K562 (cell line): ENCODE results near the gene LAMB4. TPM values are rescaled to one million over a fixed set of nuclear protein-coding genes. Genes with fewer than 3 reads are reported as not detected.

Source experiments
- ATAC-seq: fragments of 200-7000 bp; cut with Tn5 transposase; 3 replicates; pipeline ENCODE4 v1.9.1; 2020; ENCODE audit warnings: moderate library complexity
- BruUV-seq: library from RNA; stranded (reverse); fragments of 400-500 nt; replicated peaks from 2 replicates; lab custom pipeline; 2021; lab: Mats Ljungman, UMichigan
- CTCF ChIA-PET: fragments of 300-600 bp; formaldehyde crosslinking; extraction: SDS; loops from one replicate; lab custom pipeline; 2021; ENCODE audit warnings: low intra/inter-chr PET ratio; lab: Yijun Ruan, JAX
- POLR2A ChIA-PET: fragments of 300-600, 350-650 bp; sonication (Branson Sonifier 250); formaldehyde crosslinking; extraction: SDS; loops from one replicate; lab custom pipeline; 2021; ENCODE audit warnings: antibody characterized with exemption, inconsistent platforms; lab: Yijun Ruan, JAX
- DNase-seq, 4 experiments: peaks; one replicate each; pipeline versions ENCODE4 v3.0.0 to v3.0.0-alpha.2; 2011 to 2018; ENCODE audit warnings: low spot score in 3 of 4, mixed read lengths in 3 of 4; ENCODE audit errors: extremely low read depth in 1 of 4
- FAIRE-seq: peaks from 2 replicates; lab custom pipeline; 2011; peaks lifted over from hg19 to GRCh38; lab: Jason Lieb, UNC
- H2AFZ ChIP-seq: 2 replicates; pipeline ENCODE4 v1.6.0; 2011; ENCODE audit warnings: low read depth, low read length, control low read depth, inconsistent platforms
- H3K27ac ChIP-seq: fragments of 200-600 bp; 3 replicates; pipeline ENCODE4 v1.8.0; 2011; ENCODE audit warnings: low read depth, mild to moderate bottlenecking, control low read depth, inconsistent platforms, low read length, moderate library complexity, mixed read lengths; ENCODE audit errors: extremely low read depth
- H3K27me3 ChIP-seq, 2 experiments: fragments of 300-600 bp in 1 of 2; 2 replicates in 1 of 2; 3 replicates in 1 of 2; pipeline versions ENCODE4 v1.6.0 to v1.8.0; 2011; ENCODE audit warnings: inconsistent platforms in 2 of 2, low read length in 2 of 2, mild to moderate bottlenecking in 1 of 2, mixed read lengths in 1 of 2, moderate library complexity in 1 of 2; ENCODE audit not compliant: control insufficient read depth in 2 of 2, insufficient read depth in 2 of 2
- H3K36me3 ChIP-seq: fragments of 300-600 bp; 3 replicates; pipeline ENCODE4 v1.8.0; 2011; ENCODE audit warnings: mild to moderate bottlenecking, low read length, inconsistent platforms; ENCODE audit not compliant: control insufficient read depth, insufficient read depth
- H3K4me1 ChIP-seq, 2 experiments: fragments of 200-600 bp in 1 of 2; replicated peaks in 1 of 2; 2 replicates in 1 of 2; 3 replicates in 1 of 2; pipeline versions ENCODE4 v1.5.1 to v1.8.0; 2011; ENCODE audit warnings: inconsistent platforms in 2 of 2, low read length in 2 of 2, mild to moderate bottlenecking in 1 of 2, mixed read lengths in 1 of 2, moderate library complexity in 1 of 2; ENCODE audit not compliant: control insufficient read depth in 2 of 2, insufficient read depth in 2 of 2
- H3K4me2 ChIP-seq: 2 replicates; pipeline ENCODE4 v1.6.1; 2011; ENCODE audit warnings: low read length, control low read depth, inconsistent platforms, mixed read lengths; ENCODE audit not compliant: insufficient read depth
- H3K4me3 ChIP-seq: fragments of 200-600 bp; sonication (generic), shearing (Covaris generic); 2 replicates; pipeline ENCODE4 v1.5.1; 2016; ENCODE audit warnings: control low read depth, inconsistent platforms
- H3K79me2 ChIP-seq: fragments of 200-600 bp; 3 replicates; pipeline ENCODE4 v1.8.0; 2011; ENCODE audit warnings: low read length, inconsistent platforms; ENCODE audit not compliant: control insufficient read depth, insufficient read depth
- H3K9ac ChIP-seq, 2 experiments: 2 replicates each; pipeline versions ENCODE4 v1.6.0 to v1.6.1; 2011; ENCODE audit warnings: low read depth in 2 of 2, low read length in 2 of 2, control low read depth in 1 of 2, inconsistent platforms in 1 of 2, mild to moderate bottlenecking in 1 of 2, mixed read lengths in 1 of 2; ENCODE audit not compliant: insufficient read depth in 1 of 2
- H3K9me1 ChIP-seq: one replicate; pipeline ENCODE4 v1.6.0; 2011; ENCODE audit warnings: inconsistent platforms, mild to moderate bottlenecking, low read length, moderate library complexity; ENCODE audit not compliant: control insufficient read depth, insufficient read depth
- H3K9me3 ChIP-seq: replicated peaks from 2 replicates; pipeline ENCODE4 v1.5.1; 2011; ENCODE audit warnings: low read depth, low read length, inconsistent platforms; ENCODE audit not compliant: control insufficient read depth, insufficient read depth
- H4K20me1 ChIP-seq: replicated peaks from 2 replicates; pipeline ENCODE4 v1.6.1; 2011; ENCODE audit warnings: low read length, inconsistent platforms, mixed read lengths; ENCODE audit not compliant: control insufficient read depth, insufficient read depth
- FOXK1 ChIP-seq: sonication (generic); formaldehyde crosslinking; IDR thresholded peaks from 2 replicates; pipeline ENCODE4 v1.8.0; 2022; ENCODE audit warnings: missing genetic modification reagents, mild to moderate bottlenecking, borderline replicate concordance
- PHB ChIP-seq: fragments of 250-450 bp; sonication (Bioruptor Pico); IDR thresholded peaks from 2 replicates; pipeline ENCODE4 v1.5.0; 2021
- POLR2AphosphoS2 ChIP-seq: IDR thresholded peaks from 2 replicates; pipeline ENCODE4 v1.6.1; 2012; ENCODE audit warnings: low read length, improper control_type of control experiment
- RERE ChIP-seq: sonication (generic); formaldehyde crosslinking; IDR thresholded peaks from 2 replicates; pipeline ENCODE4 v1.8.0; 2023; ENCODE audit warnings: missing genetic modification reagents, mild to moderate bottlenecking, borderline replicate concordance
- TCF3 ChIP-seq: sonication (generic); formaldehyde crosslinking; IDR thresholded peaks from 2 replicates; pipeline ENCODE4 v1.4.0; 2020; ENCODE audit warnings: mild to moderate bottlenecking, missing genetic modification reagents
- ZNF431 ChIP-seq: sonication (generic); formaldehyde crosslinking; IDR thresholded peaks from 2 replicates; pipeline ENCODE4 v1.8.0; 2022; ENCODE audit warnings: mild to moderate bottlenecking, missing genetic modification reagents
- WGBS: fragments of 100-300 bp; shearing (Covaris generic); methylation state at CpG from one replicate; pipeline ENCODE4 v1.1.6; 2016; ENCODE audit warnings: low coverage, mixed read lengths; ENCODE audit not compliant: insufficient coverage; ENCODE audit errors: missing lambda C conversion rate; 5-methylcytosine and 5-hydroxymethylcytosine counted together
- in situ Hi-C: fragments of 300-500 bp; cut with MboI; formaldehyde crosslinking; loops from 4 replicates; pipeline ENCODE4 v1.15.0; 2018; ENCODE audit warnings: inconsistent platforms, mixed read lengths
- intact Hi-C: fragments of 100-400 bp; cut with micrococcal nuclease; formaldehyde crosslinking; loops from 2 replicates; pipeline ENCODE4 v1.14.2; 2022
- polyA plus RNA-seq, 8 experiments: library from polyadenylated mRNA; depleted of rRNA in 4 of 8; stranded (reverse) in 5 of 8; unstranded in 3 of 8; fragments of >200 nt; fragmentation: Nextera tagmentation in 2 of 8; fragmentation: Illumina TruSeq in 1 of 8; extraction: Ambion mirVana in 2 of 8; extraction: Trizol in 1 of 8; gene quantifications; 2 replicates each; pipeline versions ENCODE4 v1.2.1 to v1.2.3, GENCODE V29; 2011 to 2014; ENCODE audit warnings: inconsistent platforms in 1 of 8, missing spikeins in 1 of 8
- total RNA-seq, 7 experiments: library from RNA; depleted of rRNA in 6 of 7; stranded (reverse); fragments of >200 nt in 6 of 7; fragmentation: Illumina TruSeq in 2 of 7; extraction: Trizol in 2 of 7; gene quantifications; 2 replicates each; pipeline versions ENCODE4 v1.2.1 to v1.2.3, GENCODE V29; 2011 to 2021; ENCODE audit warnings: low replicate concordance in 1 of 7

The LAMB4 gene
- total and polyA plus RNA-seq, 9 of the 15 experiments (the other 6 are each of a cell fraction or from before 2014, with no cell fraction given): 0.06 to 0.13 (median 0.07) TPM; not detected in 6

GRCh38 chr7:108069646-108070045 lies 60.5 kb downstream of the LAMB4 start:
- Histone ChIP-seq H2AFZ (no peak overlapping the region), H3K27ac (no peak overlapping the region), H3K4me1 (peaks cover 12 to 39% of the 10 kb centered on the region in 2 experiments), H3K79me2 (no peaks in the 10 kb centered on the region), H4K20me1 (no peaks in the 10 kb centered on the region), H3K36me3 (no peaks in the 10 kb centered on the region), H3K27me3 (no peaks in the 10 kb centered on the region), H3K9me3 (no peaks in the 10 kb centered on the region), H3K9ac (no peak overlapping the region), H3K4me2 (no peak overlapping the region), H3K4me3 (no peak overlapping the region), H3K9me1 (no peaks in the 10 kb centered on the region)
- no peak for ATAC-seq
- FAIRE-seq: no peak
- ChIA-PET POLR2A (interaction anchor here (0.6 kb wide), 1 partner anchor 341 kb away, joined by 3 read pairs; no protein-coding TSS in a partner anchor), CTCF (interaction anchor here (1.2 kb wide), 1 partner anchor 77 kb away, joined by 3 read pairs; no protein-coding TSS in a partner anchor)
- TF ChIP-seq FOXK1 (CRISPR knock-in tag) (no peak), TCF3 (CRISPR knock-in tag) (no peak), POLR2AphosphoS2 (no peak), PHB (CRISPR knock-in tag) (no peak), ZNF431 (CRISPR knock-in tag) (no peak), RERE (CRISPR knock-in tag) (no peak)
- intact Hi-C loops: no loop called here
- DNase-seq: no peak
- 41% methylated on average over 2 of the region's 2 CpGs for WGBS
- in situ Hi-C loops: no loop called here
- BruUV-seq: no TSS peak
